MM.1S (cell line): Measurements from ENCODE around the gene AGBL1.

ENCODE experiments used
- DNase-seq: peaks from one replicate; pipeline ENCODE4 v3.0.0-alpha.2; 2015
- H2AFZ ChIP-seq: fragments of 300-600 bp; sonication (generic); 2 replicates; pipeline ENCODE4 v1.6.0; 2016; ENCODE audit warnings: antibody characterized with exemption, low read length
- H3F3A ChIP-seq: fragments of 300-600 bp; sonication (generic); 2 replicates; pipeline ENCODE4 v1.6.1; 2016; ENCODE audit warnings: mild to moderate bottlenecking, antibody characterized with exemption, low read length, moderate library complexity, mixed read lengths; ENCODE audit not compliant: insufficient read depth
- H3K27ac ChIP-seq: fragments of 300-600 bp; sonication (generic); 2 replicates; pipeline ENCODE4 v1.5.1; 2016; ENCODE audit warnings: mild to moderate bottlenecking, low read length
- H3K27me3 ChIP-seq: fragments of 300-600 bp; sonication (generic); replicated peaks from 2 replicates; pipeline ENCODE4 v1.6.0; 2016; ENCODE audit warnings: low read length; ENCODE audit not compliant: insufficient read depth
- H3K36me3 ChIP-seq: fragments of 300-600 bp; sonication (generic); replicated peaks from 2 replicates; pipeline ENCODE4 v1.6.1; 2016; ENCODE audit warnings: mild to moderate bottlenecking, low read length, mixed read lengths; ENCODE audit not compliant: insufficient read depth
- H3K4me1 ChIP-seq: fragments of 300-600 bp; sonication (generic); 2 replicates; pipeline ENCODE4 v1.6.1; 2016; ENCODE audit warnings: low read length, mixed read lengths
- H3K4me2 ChIP-seq: fragments of 300-600 bp; sonication (generic); 2 replicates; pipeline ENCODE4 v1.6.0; 2016; ENCODE audit warnings: low read depth, low read length
- H3K4me3 ChIP-seq: fragments of 300-600 bp; sonication (generic); 2 replicates; pipeline ENCODE4 v1.5.1; 2016; ENCODE audit warnings: low read length, mixed read lengths
- H3K79me2 ChIP-seq: fragments of 300-600 bp; sonication (generic); 2 replicates; pipeline ENCODE4 v1.6.1; 2016; ENCODE audit warnings: mixed run types, low read length, mixed read lengths
- H3K9ac ChIP-seq: fragments of 300-600 bp; sonication (generic); 2 replicates; pipeline ENCODE4 v1.6.1; 2016; ENCODE audit warnings: low read length, mixed read lengths
- H3K9me2 ChIP-seq: fragments of 300-600 bp; sonication (generic); replicated peaks from 2 replicates; pipeline ENCODE4 v1.6.1; 2016; ENCODE audit warnings: mild to moderate bottlenecking, low read length, mixed read lengths; ENCODE audit not compliant: insufficient read depth
- H3K9me3 ChIP-seq: fragments of 300-600 bp; sonication (generic); replicated peaks from 2 replicates; pipeline ENCODE4 v1.6.1; 2016; ENCODE audit warnings: mild to moderate bottlenecking, low read length, mixed read lengths; ENCODE audit not compliant: insufficient read depth
- H4K20me1 ChIP-seq: fragments of 300-600 bp; sonication (generic); 2 replicates; pipeline ENCODE4 v1.6.1; 2016; ENCODE audit warnings: mild to moderate bottlenecking, low read length, moderate library complexity, mixed read lengths; ENCODE audit not compliant: insufficient read depth
- CTCF ChIP-seq: fragments of 300-600 bp; sonication (generic); IDR thresholded peaks from 2 replicates; pipeline ENCODE4 v1.5.1; 2016; ENCODE audit warnings: antibody characterized with exemption, low read length, mixed read lengths
- EZH2 ChIP-seq: fragments of 300-600 bp; sonication (generic); optimal IDR thresholded peaks from 2 replicates; pipeline ENCODE3; 2017; ENCODE audit warnings: low read depth, mild to moderate bottlenecking, antibody characterized with exemption, low read length, mixed read lengths
- EZH2phosphoT487 ChIP-seq: fragments of 300-600 bp; sonication (generic); IDR thresholded peaks from 2 replicates; pipeline ENCODE4 v1.6.1; 2018; ENCODE audit warnings: antibody characterized with exemption, low read length

AGBL1 gene

GRCh38 chr15:86103825-86104224 is 24.2 kb downstream of the AGBL1 start:
- no peaks in the 10 kb centered on the region for H3K79me2 ChIP-seq
- H3K36me3 ChIP-seq = no peaks in the 10 kb centered on the region
- no peak for TF ChIP-seq CTCF
- no peak for TF ChIP-seq EZH2
- no peak for TF ChIP-seq EZH2phosphoT487
- no peak overlapping the region for H2AFZ ChIP-seq
- DNase-seq = no peak
- no peak overlapping the region for H3K9ac ChIP-seq
- H3K4me3 ChIP-seq = no peak overlapping the region
- no peaks in the 10 kb centered on the region for H3K4me1 ChIP-seq
- H3K4me2 ChIP-seq = no peak overlapping the region
- no peak overlapping the region for H3K27ac ChIP-seq
- no peaks in the 10 kb centered on the region for H3K9me3 ChIP-seq
- H3K27me3 ChIP-seq = no peaks in the 10 kb centered on the region
- H3K9me2 ChIP-seq = no peaks in the 10 kb centered on the region
- no peaks in the 10 kb centered on the region for H3F3A ChIP-seq
- H4K20me1 ChIP-seq = no peaks in the 10 kb centered on the region

- Histone ChIP-seq H3F3A (no peaks in the 10 kb centered on the region), H3K4me3 (no peak overlapping the region), H3K9me3 (no peaks in the 10 kb centered on the region), H3K4me2 (no peak overlapping the region), H3K27me3 (no peaks in the 10 kb centered on the region), H3K36me3 (no peaks in the 10 kb centered on the region), H3K9ac (no peak overlapping the region), H3K9me2 (no peaks in the 10 kb centered on the region), H3K79me2 (no peaks in the 10 kb centered on the region), H2AFZ (no peak overlapping the region), H3K27ac (no peak overlapping the region), H3K4me1 (no peaks in the 10 kb centered on the region), H4K20me1 (no peaks in the 10 kb centered on the region)
- TF ChIP-seq EZH2phosphoT487 (no peak), CTCF (no peak), EZH2 (no peak)
- no peak for DNase-seq
Measured at GRCh38 chr15:86106306-86106705, 26.6 kb downstream of the AGBL1 start.

- Histone ChIP-seq H3K9me2 (no peaks in the 10 kb centered on the region), H3K4me2 (no peak overlapping the region), H3K79me2 (no peaks in the 10 kb centered on the region), H3K36me3 (no peaks in the 10 kb centered on the region), H3K4me1 (no peaks in the 10 kb centered on the region), H3K4me3 (no peak overlapping the region), H3K27ac (no peak overlapping the region), H3K9ac (no peak overlapping the region), H4K20me1 (no peaks in the 10 kb centered on the region), H3K27me3 (no peaks in the 10 kb centered on the region), H2AFZ (no peak overlapping the region), H3K9me3 (no peaks in the 10 kb centered on the region; the same call in 1 of the 2 replicates), H3F3A (no peaks in the 10 kb centered on the region)
- no peak for DNase-seq
- peak; percentile 32; the same call in 1 of the 2 replicates for TF ChIP-seq CTCF
- TF ChIP-seq EZH2 = no peak
Measured at GRCh38 chr15:86115145-86115801, 35.6 kb downstream of the AGBL1 start.
